T-helper 1 cell treated with Interleukin-12 subunit alpha and Interleukin-12 subunit beta and Interleukin-4 antibody, amounts not matched to agents 30 μg/mL and 1 μg/mL, for 36 hours (primary cell): ENCODE measurements around the gene AGAP3.

Source experiments
- H3K27ac Mint-ChIP-seq: one replicate; pipeline ENCODE4 v1.8.0; 2021; ENCODE audit warnings: mild to moderate bottlenecking, mixed read lengths
- H3K27me3 Mint-ChIP-seq: one replicate; pipeline ENCODE4 v1.8.0; 2021; ENCODE audit warnings: low read depth, mixed read lengths
- H3K36me3 Mint-ChIP-seq: one replicate; pipeline ENCODE4 v1.8.0; 2021; ENCODE audit warnings: low read depth, mixed read lengths
- H3K4me1 Mint-ChIP-seq: one replicate; pipeline ENCODE4 v1.8.0; 2021; ENCODE audit warnings: low read depth, mixed read lengths
- H3K4me3 Mint-ChIP-seq: one replicate; pipeline ENCODE4 v1.8.0; 2021; ENCODE audit warnings: mild to moderate bottlenecking, moderate library complexity, mixed read lengths
- H3K9me3 Mint-ChIP-seq: one replicate; pipeline ENCODE4 v1.8.0; 2021; ENCODE audit warnings: mixed read lengths

AGAP3 gene

GRCh38 chr7:151123158-151123821 lies 37.0 kb downstream of the AGAP3 start:
- Mint-ChIP-seq H3K27me3 (no peaks in the 10 kb centered on the region), H3K4me3 (no peak overlapping the region), H3K36me3 (peaks cover 6% of the 10 kb centered on the region), H3K27ac (no peak overlapping the region), H3K9me3 (no peaks in the 10 kb centered on the region), H3K4me1 (no peaks in the 10 kb centered on the region)

- Mint-ChIP-seq H3K36me3 (peaks cover 6% of the 10 kb centered on the region), H3K4me3 (no peak overlapping the region), H3K4me1 (no peaks in the 10 kb centered on the region), H3K27me3 (no peaks in the 10 kb centered on the region), H3K9me3 (no peaks in the 10 kb centered on the region), H3K27ac (no peak overlapping the region)
Measured at GRCh38 chr7:151123822-151124464, 37.7 kb downstream of the AGAP3 start.

- Mint-ChIP-seq H3K9me3 (no peaks in the 10 kb centered on the region), H3K27ac (no peak overlapping the region), H3K27me3 (no peaks in the 10 kb centered on the region), H3K4me1 (no peaks in the 10 kb centered on the region), H3K36me3 (peaks cover 6% of the 10 kb centered on the region), H3K4me3 (no peak overlapping the region)
Measured at GRCh38 chr7:151124481-151124880, 38.2 kb downstream of the AGAP3 start.

- H3K9me3 Mint-ChIP-seq: no peaks in the 10 kb centered on the region
- peaks cover 6% of the 10 kb centered on the region for H3K36me3 Mint-ChIP-seq
- H3K27ac Mint-ChIP-seq: no peak overlapping the region
- no peaks in the 10 kb centered on the region for H3K4me1 Mint-ChIP-seq
- no peak overlapping the region for H3K4me3 Mint-ChIP-seq
- no peaks in the 10 kb centered on the region for H3K27me3 Mint-ChIP-seq
Measured at GRCh38 chr7:151124899-151125399, 38.7 kb downstream of the AGAP3 start.

- Mint-ChIP-seq H3K27ac (no peak overlapping the region), H3K4me1 (no peaks in the 10 kb centered on the region), H3K9me3 (no peaks in the 10 kb centered on the region), H3K4me3 (no peak overlapping the region), H3K27me3 (no peaks in the 10 kb centered on the region), H3K36me3 (peaks cover 6% of the 10 kb centered on the region)
Measured at GRCh38 chr7:151125470-151125845, 39.2 kb downstream of the AGAP3 start.

- H3K4me3 Mint-ChIP-seq: no peak overlapping the region
- H3K27ac Mint-ChIP-seq: no peak overlapping the region
- H3K4me1 Mint-ChIP-seq: no peaks in the 10 kb centered on the region
- no peaks in the 10 kb centered on the region for H3K27me3 Mint-ChIP-seq
- no peaks in the 10 kb centered on the region for H3K9me3 Mint-ChIP-seq
- H3K36me3 Mint-ChIP-seq: peaks cover 6% of the 10 kb centered on the region
Measured at GRCh38 chr7:151125846-151126481, 39.7 kb downstream of the AGAP3 start.

GRCh38 chr7:151126491-151127137 lies 40.3 kb downstream of the AGAP3 start:
- Mint-ChIP-seq H3K27me3 (no peaks in the 10 kb centered on the region), H3K9me3 (no peaks in the 10 kb centered on the region), H3K4me1 (no peaks in the 10 kb centered on the region), H3K4me3 (no peak overlapping the region), H3K36me3 (peaks cover 5% of the 10 kb centered on the region), H3K27ac (no peak overlapping the region)

- no peaks in the 10 kb centered on the region for H3K9me3 Mint-ChIP-seq
- H3K36me3 Mint-ChIP-seq: peaks cover 5% of the 10 kb centered on the region
- H3K4me3 Mint-ChIP-seq: no peak overlapping the region
- H3K27me3 Mint-ChIP-seq: no peaks in the 10 kb centered on the region
- H3K4me1 Mint-ChIP-seq: no peaks in the 10 kb centered on the region
- H3K27ac Mint-ChIP-seq: no peak overlapping the region
Measured at GRCh38 chr7:151128144-151128543, 41.9 kb downstream of the AGAP3 start.

- no peak overlapping the region for H3K4me3 Mint-ChIP-seq
- peaks cover 3% of the 10 kb centered on the region for H3K36me3 Mint-ChIP-seq
- H3K27me3 Mint-ChIP-seq: no peaks in the 10 kb centered on the region
- no peak overlapping the region for H3K27ac Mint-ChIP-seq
- no peaks in the 10 kb centered on the region for H3K4me1 Mint-ChIP-seq
- H3K9me3 Mint-ChIP-seq: no peaks in the 10 kb centered on the region
Measured at GRCh38 chr7:151128716-151129115, 42.4 kb downstream of the AGAP3 start.

GRCh38 chr7:151129117-151129959 lies 43.1 kb downstream of the AGAP3 start:
- H3K27ac Mint-ChIP-seq: no peak overlapping the region
- no peaks in the 10 kb centered on the region for H3K27me3 Mint-ChIP-seq
- H3K36me3 Mint-ChIP-seq: no peaks in the 10 kb centered on the region
- H3K4me3 Mint-ChIP-seq: no peak overlapping the region
- no peaks in the 10 kb centered on the region for H3K4me1 Mint-ChIP-seq
- H3K9me3 Mint-ChIP-seq: no peaks in the 10 kb centered on the region

GRCh38 chr7:151129960-151130591 lies 43.8 kb downstream of the AGAP3 start:
- Mint-ChIP-seq H3K9me3 (no peaks in the 10 kb centered on the region), H3K27ac (no peak overlapping the region), H3K4me1 (no peaks in the 10 kb centered on the region), H3K4me3 (no peak overlapping the region), H3K27me3 (no peaks in the 10 kb centered on the region), H3K36me3 (no peaks in the 10 kb centered on the region)

GRCh38 chr7:151130741-151131157 lies 44.5 kb downstream of the AGAP3 start:
- Mint-ChIP-seq H3K36me3 (no peaks in the 10 kb centered on the region), H3K27me3 (no peaks in the 10 kb centered on the region), H3K9me3 (no peaks in the 10 kb centered on the region), H3K4me3 (no peak overlapping the region), H3K4me1 (no peaks in the 10 kb centered on the region), H3K27ac (no peak overlapping the region)

- Mint-ChIP-seq H3K4me1 (no peaks in the 10 kb centered on the region), H3K36me3 (no peaks in the 10 kb centered on the region), H3K4me3 (no peak overlapping the region), H3K9me3 (no peaks in the 10 kb centered on the region), H3K27ac (no peak overlapping the region), H3K27me3 (no peaks in the 10 kb centered on the region)
Measured at GRCh38 chr7:151131224-151131591, 44.9 kb downstream of the AGAP3 start.
